ENCODE results near the gene BRAP.

DNA sequence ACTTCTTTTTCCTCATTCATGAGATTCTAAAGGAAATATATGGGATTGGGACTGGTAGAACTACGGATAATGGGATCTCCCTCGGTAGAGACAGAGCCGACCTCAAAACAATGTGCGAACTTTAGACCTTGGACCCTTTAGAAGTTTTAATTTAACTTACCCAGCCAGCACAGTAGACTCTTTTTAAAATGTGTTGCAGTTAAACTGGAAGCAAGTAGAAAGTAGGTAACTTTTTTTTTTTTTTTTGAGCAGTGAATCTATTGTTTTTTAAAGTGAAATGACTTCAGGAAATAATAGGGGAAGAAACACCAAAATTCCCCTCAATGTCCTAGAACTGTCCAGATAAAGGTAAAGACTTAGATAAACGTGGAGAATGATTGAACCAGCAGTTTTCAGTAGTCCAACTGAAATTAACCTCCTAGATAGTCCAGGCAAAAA lies 85.5 kb downstream of the BRAP start:
- TF ChIP-seq, protein P1, sequence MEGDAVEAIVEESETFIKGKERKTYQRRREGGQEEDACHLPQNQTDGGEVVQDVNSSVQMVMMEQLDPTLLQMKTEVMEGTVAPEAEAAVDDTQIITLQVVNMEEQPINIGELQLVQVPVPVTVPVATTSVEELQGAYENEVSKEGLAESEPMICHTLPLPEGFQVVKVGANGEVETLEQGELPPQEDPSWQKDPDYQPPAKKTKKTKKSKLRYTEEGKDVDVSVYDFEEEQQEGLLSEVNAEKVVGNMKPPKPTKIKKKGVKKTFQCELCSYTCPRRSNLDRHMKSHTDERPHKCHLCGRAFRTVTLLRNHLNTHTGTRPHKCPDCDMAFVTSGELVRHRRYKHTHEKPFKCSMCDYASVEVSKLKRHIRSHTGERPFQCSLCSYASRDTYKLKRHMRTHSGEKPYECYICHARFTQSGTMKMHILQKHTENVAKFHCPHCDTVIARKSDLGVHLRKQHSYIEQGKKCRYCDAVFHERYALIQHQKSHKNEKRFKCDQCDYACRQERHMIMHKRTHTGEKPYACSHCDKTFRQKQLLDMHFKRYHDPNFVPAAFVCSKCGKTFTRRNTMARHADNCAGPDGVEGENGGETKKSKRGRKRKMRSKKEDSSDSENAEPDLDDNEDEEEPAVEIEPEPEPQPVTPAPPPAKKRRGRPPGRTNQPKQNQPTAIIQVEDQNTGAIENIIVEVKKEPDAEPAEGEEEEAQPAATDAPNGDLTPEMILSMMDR (optimal IDR thresholded peaks at IDR 0.05 in 1 of 3, IDR thresholded peaks at IDR 0.05 in 1 of 3, conservative IDR thresholded peaks at IDR 0.05 in 1 of 3; ENCODE audit: extremely low read depth in 1 of 3, insufficient read depth in 2 of 3, low read length in 3 of 3), result no peak
- no peak for TF ChIP-seq EZH2 (IDR thresholded peaks at IDR 0.05; ENCODE audit: low read length)

Data from keratinocyte (primary cell).